ENCODE results near the gene MSGN1.

Gene MSGN1, protein sequence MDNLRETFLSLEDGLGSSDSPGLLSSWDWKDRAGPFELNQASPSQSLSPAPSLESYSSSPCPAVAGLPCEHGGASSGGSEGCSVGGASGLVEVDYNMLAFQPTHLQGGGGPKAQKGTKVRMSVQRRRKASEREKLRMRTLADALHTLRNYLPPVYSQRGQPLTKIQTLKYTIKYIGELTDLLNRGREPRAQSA

DNA sequence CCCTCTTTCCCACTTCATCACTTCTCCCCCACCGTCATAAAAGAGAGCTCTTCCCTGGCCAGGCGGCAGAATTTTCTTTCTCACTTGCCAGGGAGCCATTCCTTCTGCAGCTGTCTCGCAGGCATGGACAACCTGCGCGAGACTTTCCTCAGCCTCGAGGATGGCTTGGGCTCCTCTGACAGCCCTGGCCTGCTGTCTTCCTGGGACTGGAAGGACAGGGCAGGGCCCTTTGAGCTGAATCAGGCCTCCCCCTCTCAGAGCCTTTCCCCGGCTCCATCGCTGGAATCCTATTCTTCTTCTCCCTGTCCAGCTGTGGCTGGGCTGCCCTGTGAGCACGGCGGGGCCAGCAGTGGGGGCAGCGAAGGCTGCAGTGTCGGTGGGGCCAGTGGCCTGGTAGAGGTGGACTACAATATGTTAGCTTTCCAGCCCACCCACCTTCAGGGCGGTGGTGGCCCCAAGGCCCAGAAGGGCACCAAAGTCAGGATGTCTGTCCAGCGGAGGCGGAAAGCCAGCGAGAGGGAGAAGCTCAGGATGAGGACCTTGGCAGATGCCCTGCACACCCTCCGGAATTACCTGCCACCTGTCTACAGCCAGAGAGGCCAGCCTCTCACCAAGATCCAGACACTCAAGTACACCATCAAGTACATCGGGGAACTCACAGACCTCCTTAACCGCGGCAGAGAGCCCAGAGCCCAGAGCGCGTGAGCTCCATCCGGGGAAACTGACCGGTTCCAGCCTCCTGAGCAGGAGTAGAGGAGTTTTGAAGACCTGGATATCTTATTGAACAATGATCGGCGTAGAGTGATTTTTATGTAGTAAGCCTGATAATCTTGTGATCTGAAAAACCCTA, at the start of gene MSGN1:
Gene MSGN1, plus strand, starts transcription at position 65 of the 850 bp plus-strand sequence. Its CDS starts 59 bp downstream, at position 124.
- ATAC-seq = no peak

DNA sequence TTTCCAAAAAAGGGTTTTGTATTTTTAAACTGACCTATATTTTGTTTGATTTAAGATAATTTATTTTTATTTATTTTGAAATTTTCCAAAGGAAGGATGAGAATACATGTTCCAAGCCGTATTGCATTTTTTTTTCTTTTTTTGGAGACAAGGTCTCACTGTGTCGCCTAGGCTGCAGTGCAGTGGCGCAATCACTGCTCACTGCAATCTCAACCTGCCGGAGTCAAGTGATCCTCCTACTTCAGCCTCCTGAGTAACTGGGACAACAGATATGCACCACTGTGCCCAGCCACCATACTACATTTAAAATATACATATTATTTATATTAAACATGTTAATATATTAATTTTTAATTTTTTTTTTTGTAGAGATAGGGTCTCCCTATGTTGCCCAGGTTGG, 47.4 kb upstream of the MSGN1 start:
- no peak for ATAC-seq

DNA sequence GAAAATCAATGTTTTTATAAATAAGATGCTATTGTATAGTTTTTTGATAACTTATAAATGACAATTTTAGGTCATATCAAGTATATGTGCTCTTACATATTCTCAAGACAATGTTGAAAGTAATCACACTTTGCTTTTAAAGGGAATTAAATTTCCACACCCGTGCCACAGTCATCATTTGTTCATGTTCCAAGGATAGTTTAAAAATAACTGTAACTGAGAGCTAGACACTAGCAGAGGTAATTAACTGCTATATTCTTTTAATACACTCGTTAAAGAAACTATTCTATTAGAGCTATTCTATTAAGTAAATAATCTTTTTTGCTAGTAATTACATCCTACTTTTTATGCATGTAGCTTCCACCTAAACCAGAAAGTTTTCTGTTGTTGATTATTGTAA, 44.3 kb upstream of the MSGN1 start:
- ATAC-seq = no peak

DNA sequence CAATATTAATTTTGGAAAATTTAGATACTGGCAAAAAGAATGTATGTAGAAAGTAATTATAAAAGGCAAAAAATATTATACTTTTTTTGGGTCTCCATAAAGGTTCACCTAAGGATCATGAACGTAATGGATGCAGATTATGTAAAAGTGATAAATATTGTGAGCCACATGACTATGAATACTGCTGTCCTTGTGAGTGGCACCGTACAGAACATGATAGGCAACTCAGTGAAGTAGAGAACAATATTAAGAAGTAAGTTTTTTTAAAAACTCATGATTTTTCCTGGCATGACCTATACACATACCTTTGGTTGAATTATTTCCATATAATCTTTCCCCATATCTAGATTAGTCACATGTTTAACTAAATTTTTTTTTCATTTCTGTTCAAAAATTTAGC, 43.7 kb upstream of the MSGN1 start:
- no peak for ATAC-seq

DNA sequence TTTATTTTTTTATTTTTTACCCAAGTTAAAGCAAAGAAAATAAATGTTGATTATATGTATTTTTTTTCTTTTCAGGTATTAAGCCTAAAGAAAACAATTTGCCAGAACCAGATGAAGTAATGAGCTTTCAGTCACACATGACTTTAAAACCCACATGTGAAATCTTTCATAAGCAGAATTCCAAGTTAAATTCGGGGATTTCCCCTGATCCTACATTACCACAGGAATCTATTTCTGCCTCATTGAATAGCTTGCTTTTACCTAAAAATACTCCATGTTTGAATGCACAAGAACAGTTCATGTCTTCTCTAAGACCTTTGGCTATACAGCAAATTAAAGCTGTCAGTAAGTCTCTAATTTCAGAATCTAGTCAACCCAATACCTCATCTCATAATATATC, 35.7 kb upstream of the MSGN1 start:
- no peak for ATAC-seq

DNA sequence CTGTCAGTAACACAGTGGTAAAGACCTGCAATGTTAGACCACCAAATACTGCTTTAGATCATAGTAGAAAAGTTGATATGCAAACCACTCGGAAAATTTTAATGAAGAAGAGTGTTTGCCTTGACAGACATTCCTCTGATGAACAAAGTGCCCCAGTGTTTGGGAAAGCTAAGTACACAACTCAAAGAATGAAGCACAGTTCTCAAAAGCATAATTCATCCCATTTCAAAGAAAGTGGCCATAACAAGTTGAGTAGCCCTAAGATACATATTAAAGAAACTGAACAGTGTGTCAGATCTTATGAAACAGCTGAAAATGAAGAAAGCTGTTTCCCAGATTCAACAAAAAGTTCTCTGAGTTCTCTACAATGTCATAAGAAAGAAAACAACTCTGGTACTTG, 34.8 kb upstream of the MSGN1 start:
- no peak for ATAC-seq

DNA sequence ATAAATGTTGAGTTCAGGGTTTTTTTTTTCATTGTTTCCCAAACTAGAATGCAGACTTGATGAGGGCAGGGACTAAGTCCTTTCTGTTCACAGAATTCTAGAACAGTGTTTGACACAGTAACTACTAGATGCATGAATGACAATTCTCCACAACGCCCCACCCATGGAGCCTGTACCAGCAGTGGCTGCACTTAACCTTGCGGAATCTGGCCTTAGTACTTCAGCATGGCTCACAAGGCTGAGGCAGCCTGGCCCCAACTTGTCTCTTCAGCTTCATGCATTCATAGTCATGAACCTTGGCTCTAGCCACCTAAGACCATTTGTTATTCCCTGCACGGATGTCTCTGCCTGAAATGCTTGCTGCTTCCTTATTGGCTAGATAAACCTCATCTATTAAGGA, 29.5 kb upstream of the MSGN1 start:
- ATAC-seq = no peak

DNA sequence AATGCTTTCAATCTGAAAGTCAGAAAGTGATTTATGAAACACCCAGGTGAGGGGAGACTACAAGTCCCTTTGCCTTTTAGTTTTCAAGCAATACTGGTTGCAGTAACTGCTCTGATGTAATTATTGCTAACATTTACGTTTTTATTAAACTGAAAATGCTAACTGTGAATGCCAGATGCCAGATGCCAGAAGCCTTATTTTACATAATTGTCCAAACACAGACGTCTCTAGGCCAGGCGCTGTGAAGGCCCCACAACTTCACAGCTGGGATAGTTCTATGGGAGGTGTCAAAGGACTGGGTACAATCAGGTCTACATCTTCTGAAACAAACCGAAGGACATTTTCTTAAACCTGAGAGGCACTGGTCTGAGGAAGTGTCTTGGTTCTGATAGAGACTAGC, 27.5 kb upstream of the MSGN1 start:
- ATAC-seq = no peak

DNA sequence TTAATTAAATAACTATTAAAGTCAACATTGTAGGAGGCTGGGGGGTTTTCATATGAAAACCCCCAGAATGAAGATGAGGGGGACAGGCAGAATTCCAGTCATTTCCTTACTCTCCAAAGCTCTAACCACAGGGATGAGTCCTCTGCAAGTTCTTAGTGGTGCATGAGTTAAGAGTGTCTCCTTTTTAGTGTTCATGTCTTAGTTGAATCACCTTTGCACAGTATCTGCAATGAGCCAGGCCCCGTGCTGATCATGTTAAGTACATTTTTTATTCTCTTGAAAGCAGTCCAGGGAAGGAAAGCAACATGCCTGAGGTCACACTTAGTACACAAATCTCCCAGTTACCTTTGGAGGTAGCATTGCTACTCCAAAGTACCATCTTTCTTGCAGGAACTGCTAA, 25.7 kb upstream of the MSGN1 start:
- no peak for ATAC-seq

DNA sequence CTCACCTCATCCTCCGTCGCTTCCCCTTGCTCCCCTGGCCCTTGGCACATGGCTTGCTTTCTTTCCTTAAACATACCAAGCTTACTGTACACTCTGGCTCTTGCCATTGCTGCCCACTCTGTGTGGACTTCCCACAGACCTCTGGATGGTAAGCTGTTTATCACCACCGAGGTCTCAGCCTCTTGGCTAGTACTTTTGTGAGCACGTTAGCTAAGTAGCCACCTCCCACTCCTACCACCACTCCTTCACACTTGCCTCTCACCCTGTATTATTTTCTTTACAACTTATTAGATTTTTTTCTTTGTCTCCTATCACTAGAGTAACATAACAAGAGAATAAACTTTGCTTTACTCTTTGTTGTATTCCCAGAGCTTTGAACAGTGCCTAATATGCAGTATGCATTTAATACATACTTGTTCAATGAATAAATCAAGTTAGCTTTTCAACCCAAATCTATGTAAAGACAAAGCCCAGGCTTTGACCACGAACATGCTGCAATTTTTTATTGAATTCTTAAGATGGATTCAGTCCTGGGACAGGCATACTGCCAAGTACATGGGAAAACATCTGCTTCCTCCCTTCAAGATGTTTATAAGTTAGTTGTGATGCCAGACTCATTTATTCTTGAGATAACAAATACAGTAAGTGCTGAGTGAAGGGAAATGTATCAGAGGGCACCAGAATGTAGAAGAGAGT, 25.0 kb upstream of the MSGN1 start:
- no peak for ATAC-seq

DNA sequence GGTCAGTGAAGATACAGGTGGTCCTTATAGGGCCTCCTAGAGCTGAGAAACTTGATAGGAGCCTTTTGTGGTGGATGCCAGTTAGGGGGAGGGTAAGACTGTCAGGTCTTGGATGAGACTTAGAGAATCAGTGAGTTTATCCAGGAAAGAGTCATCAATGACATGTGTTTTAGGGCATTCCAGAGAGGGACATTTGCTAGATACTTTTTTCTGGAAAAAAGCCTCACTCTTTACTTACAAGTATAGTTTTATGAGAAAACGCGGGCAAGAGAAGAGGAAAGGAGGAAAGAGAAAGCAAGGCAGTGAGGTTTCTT, 24.5 kb upstream of the MSGN1 start:
- no peak for ATAC-seq

DNA sequence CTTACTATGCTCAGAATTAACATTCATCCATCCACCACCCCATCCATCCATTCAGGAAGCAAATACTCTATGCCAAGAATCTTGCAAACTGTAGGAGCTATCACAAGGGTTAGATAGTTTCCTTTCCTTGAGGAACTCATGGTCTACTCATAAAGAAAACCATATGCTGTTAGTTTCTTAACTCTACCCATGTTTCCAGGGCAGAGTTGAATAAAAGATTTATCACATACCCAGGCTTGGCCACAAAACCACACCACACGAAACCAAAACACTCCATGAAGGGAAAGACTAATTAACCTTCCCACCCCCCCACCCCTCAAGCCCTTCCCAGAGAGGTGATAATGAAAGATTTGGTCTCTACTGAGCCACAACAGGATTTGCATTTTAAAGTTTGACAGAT, 23.7 kb upstream of the MSGN1 start:
- no peak for ATAC-seq

DNA sequence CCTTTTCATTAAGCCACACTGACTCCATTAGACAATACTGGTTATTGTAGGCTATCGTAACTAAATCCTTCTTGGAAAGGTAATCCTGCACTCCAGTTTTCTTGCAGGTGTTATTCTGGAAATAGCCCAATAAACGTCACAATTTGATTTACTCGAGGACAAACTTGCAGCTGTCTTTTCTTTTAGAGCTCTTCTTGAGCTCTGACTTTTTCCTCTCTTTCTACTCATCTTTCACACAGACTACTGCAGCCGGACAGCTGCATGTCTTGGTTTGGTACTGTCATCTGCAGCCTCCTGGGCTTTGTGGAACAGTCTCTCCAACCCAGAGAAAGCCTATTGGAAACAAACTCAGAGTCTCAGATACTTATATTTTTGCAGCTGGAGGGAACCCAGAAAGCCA, 23.0 kb upstream of the MSGN1 start:
- ATAC-seq = no peak

DNA sequence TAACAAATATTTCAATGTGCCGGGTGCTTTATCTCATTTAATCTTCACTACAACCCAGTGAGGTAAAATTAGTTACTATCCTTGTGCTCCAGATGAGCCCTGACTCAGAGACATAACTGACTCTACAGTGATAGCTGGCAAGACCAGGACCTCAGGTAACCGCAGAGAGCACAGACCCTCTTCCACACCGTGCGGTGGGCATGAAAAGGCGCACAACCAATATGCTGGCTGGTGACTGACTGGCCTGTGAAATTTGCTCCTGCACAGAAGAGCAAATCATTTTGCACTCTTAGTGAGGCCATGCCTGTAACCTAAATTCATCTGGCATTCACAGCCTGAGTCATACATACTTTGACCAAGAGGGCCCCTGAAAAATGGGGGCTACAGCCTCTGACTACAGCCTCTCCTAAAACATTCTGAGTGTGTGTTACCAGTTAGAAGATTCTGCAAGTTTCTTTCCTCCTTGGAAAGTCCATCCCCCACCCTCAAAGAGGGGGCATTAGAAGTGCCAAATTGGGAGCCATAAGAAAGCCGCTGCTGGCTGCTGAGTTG, 22.4 kb upstream of the MSGN1 start:
- no peak for ATAC-seq

DNA sequence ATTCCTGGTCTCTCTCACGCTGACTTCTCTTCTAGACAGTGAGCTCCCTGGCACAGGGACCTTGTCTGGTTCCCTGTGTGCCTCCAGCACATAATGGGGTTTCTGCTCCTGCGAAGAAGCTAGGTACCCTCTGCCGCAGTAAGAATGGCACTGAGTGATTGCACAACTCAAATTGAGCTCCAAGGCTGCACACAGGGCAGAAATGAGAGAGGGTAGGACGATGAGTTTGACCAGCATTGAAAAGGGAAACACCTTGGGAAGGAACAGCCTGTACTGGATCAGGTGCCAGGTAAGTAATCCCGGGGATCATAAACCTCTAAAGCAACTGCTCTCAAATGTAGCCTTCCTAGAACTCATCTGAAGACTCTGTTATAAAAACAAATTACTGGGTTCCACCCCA, 21.0 kb upstream of the MSGN1 start:
- no peak for ATAC-seq

DNA sequence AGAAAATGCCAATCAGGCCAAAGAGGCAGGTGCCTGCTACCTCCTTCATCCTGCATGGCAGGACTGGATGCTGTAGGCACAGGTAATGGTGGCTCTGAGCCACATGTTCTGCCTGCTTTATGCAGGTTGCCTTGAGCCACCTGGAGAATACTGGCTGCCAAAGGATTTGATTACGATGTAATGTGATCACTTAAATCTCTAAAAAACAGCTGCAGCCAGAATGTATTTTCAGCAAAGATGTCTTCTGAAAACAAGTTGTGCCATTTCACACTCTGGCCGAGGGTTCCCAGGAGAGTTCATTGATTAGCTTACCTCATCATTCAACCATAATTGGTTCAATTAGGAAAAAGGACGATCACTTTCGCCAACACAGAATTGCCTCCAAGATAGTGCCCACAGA, 17.9 kb upstream of the MSGN1 start:
- no peak for ATAC-seq

DNA sequence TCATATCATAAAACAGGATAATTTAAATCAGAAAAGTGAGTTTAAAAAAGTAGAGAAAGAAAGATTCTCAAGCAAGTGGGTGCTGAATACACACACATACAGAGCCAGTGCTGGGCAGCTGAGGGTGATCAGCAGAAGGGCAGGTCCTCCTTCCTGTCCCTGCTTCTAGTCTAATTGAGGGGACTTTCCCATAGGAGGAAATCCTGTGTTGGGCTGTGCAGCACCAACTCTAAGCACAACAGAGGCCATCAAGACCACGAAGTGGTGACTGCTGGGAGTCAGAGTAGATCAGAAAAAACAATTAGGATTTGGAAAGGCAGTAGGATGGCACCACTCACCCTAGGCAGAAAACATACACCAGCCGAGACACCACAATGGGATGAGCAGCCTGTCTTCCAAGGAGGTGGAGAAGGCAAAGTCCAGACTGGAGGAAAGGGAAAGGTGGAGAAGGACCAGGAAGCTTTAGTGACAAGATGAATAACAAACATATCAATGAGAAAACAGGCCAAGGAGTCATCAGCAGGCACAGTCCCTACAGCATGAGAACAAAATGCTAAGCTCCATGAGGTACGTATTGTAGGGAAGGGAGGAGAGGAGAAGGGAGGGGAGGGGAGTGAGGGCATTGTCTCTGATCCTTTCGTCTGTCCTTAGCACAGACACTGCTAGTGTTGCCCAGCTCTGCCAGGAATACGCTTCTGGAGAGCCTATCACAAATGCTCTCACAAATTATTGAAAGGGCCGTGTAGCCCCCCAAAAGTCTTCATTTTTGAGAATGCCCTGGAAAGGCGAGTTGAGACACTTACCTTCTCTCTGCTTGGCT, 16.7 kb upstream of the MSGN1 start:
- ATAC-seq = no peak

DNA sequence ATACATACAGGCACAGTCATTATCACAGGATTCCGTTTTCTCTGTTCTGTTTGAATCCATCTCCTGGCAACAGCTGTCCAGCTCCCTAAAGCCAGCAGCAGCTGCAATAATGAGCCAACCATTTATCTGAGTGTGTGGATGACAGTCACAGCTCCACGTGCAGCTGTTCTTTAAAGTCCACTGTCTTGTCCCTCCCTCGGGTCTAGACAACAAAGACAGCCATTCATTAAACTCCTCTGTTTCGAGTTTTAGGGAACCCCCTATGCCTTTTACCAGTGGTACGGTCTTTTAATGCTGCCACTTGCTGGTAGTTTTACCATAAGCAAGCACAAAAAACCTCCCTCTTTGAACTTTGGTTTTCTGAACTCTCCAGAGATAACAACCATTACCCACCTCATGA, 16.0 kb upstream of the MSGN1 start:
- ATAC-seq = no peak

DNA sequence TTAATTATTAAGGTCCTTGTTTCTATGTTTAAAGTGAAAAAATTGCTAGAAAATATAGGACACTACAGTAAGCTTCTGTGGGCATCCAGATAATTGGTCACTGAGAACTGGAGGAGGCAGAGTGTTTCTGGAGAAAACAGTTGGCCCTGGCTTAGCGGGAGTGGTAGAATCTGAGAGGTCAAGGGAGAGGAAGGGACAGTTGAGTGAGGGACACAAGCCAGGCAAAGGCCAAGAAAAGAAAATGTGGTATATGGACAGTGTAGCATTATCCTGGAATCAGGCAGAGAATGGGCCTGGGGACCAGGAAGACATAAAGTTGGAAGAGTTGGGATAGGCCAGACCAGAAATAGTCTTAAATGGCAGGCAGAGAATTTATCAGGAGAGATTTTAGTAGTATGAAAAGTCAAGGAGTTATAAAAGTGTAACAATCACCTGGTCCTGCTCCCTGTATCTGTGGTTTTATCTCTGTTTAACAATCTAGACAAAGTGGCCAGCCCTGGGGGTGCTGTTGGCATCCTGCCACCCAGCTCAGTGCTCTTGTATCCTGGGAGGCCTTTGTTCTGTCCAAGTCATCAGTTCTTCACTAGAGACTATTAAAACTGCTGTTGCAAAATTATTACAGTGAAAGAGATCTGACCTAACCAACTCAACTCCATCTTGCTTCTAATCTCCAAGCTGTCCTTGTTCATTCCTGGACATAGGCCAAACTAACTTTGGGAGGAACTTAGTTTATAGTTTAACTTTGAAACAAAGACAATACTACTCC, 15.4 kb upstream of the MSGN1 start:
- no peak for ATAC-seq

DNA sequence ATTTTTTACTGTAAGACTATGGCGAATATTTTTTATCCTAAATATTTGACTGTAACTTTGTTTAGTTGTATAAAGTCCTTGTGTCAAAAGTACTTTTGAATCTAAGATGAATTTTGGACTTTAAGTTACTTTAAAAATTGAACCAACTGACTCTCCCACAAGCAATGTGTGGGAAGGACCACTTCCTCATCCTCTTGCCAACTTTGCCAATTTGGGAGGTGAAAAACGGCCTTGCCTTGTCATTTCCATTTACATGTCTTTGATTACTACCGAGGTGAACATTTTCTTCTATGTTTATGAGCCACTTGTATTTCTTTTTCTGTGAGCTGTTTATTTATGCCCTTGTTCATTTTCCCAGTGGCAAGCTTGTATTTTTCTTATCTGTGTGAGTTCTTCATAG, 12.8 kb upstream of the MSGN1 start:
- no peak for ATAC-seq

DNA sequence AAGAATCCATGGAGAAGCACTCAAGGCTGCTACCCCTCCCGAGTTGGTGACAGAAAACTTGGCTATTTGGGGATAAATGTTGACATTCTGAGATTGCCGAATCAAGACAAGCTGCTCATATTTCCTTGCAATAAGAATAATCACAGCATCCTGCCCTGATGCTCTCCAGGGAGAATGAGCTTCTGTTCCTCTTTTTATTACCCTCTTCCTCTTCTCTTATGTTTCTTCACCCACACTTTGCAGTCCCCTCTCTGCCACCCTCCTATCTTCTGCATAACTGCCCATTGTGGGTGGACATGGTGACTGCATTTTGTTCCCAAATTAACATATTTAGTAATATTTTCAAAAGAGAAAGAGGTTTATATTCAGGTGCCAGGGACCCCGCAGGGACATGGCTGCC, 11.9 kb upstream of the MSGN1 start:
- ATAC-seq = peak in 1 of 2 donors; percentile 56

DNA sequence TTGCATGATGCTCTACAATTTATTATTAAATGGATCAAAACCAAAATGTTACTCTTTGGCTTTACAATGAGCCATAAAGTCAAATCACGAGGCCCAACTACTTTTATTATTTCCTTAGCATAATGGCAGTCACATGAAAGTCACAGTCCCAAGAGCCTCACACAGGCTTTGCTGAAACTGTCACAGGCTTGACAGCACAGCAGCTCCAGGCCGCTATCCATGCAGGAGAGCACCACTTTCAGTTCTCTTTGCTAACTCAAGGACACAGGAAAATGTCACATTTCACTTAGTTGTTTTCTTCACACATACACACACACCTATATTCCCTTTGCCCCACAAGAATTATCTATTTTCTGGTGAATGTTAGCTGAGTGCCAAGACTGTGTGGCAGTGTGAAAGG, 11.1 kb upstream of the MSGN1 start:
- ATAC-seq = no peak

Measured in activated CD4-positive, CD25-positive, alpha-beta regulatory T cell treated with anti-CD3 and anti-CD28 coated beads, Interleukin-2, amount 50 U/mL, for 24 hours (primary cell).